NCI-H2196 (cell line): Measurements from ENCODE around the gene PLEKHO2.

Source experiments
- DNase-seq: peaks from one replicate; lab custom pipeline; 2025; ENCODE audit not compliant: unreplicated experiment; lab: John Stamatoyannopoulos, UW

The PLEKHO2 gene

GRCh38 chr15:64911311-64912186 lies 69.8 kb downstream of the PLEKHO2 start, which contains the start of gene ANKDD1A:
Gene ANKDD1A, plus strand, starts transcription at chr15:64911902. Its CDS starts 29 bp downstream, at chr15:64911931.
- DNase-seq, result peak; percentile 64

- DNase-seq, result no peak
Observed at GRCh38 chr15:64912379-64913325, 70.9 kb downstream of the PLEKHO2 start.

- DNase-seq, result no peak
Observed at GRCh38 chr15:64915518-64916227, 74.0 kb downstream of the PLEKHO2 start.

GRCh38 chr15:64916365-64916764 lies 74.7 kb downstream of the PLEKHO2 start:
- no peak for DNase-seq

- no peak for DNase-seq
Observed at GRCh38 chr15:64917211-64917610, 75.5 kb downstream of the PLEKHO2 start.
